K562 (cell line): Measurements from ENCODE around the gene GNAL.

Source experiments
- BMI1 ChIP-seq: fragments of 150-350 bp; IDR thresholded peaks from 2 replicates; pipeline ENCODE4 v1.6.1; 2014; ENCODE audit warnings: low read length
- ELF4 ChIP-seq: fragments of 450-650 bp; formaldehyde crosslinking; IDR thresholded peaks from 2 replicates; pipeline ENCODE4 v1.4.0; 2022; ENCODE audit warnings: missing genetic modification characterization
- HCFC1 ChIP-seq: IDR thresholded peaks from 2 replicates; pipeline ENCODE4 v1.6.1; 2012; ENCODE audit warnings: low read depth, low read length, improper control_type of control experiment
- KLF6 ChIP-seq: fragments of 250-450 bp; sonication (Bioruptor Pico); IDR thresholded peaks from 2 replicates; pipeline ENCODE4 v1.4.0; 2020; ENCODE audit warnings: mild to moderate bottlenecking, moderate library complexity, borderline replicate concordance
- LARP7 ChIP-seq: fragments of 450-650 bp; IDR thresholded peaks from 2 replicates; pipeline ENCODE4 v1.6.1; 2016
- SRF ChIP-seq, 2 experiments: fragments of 250-450, 450-650 bp in 1 of 2; sonication (Bioruptor Pico) in 1 of 2; sonication (generic) in 1 of 2; formaldehyde crosslinking; IDR thresholded peaks; 2 replicates each; pipeline versions ENCODE4 v1.5.0 to v1.5.1; 2020 to 2022; ENCODE audit warnings: mild to moderate bottlenecking in 1 of 2, missing genetic modification reagents in 1 of 2
- ZNF124 ChIP-seq: sonication (generic); formaldehyde crosslinking; IDR thresholded peaks from 2 replicates; pipeline ENCODE4 v1.8.1; 2022; ENCODE audit warnings: missing genetic modification reagents
- ZZZ3 ChIP-seq: fragments of 450-650 bp; IDR thresholded peaks from 2 replicates; pipeline ENCODE4 v1.6.1; 2016; ENCODE audit warnings: antibody characterized with exemption, mild to moderate bottlenecking, moderate library complexity
- TF ChIP-seq, protein P1 (sequence below), 3 experiments: IDR thresholded peaks in 2 of 3; conservative IDR thresholded peaks in 1 of 3; 2 replicates each; pipeline ENCODE4 v1.5.1; 2011 to 2012; ENCODE audit warnings: low read length in 3 of 3, mild to moderate bottlenecking in 3 of 3, control low read depth in 2 of 3, improper control_type of control experiment in 1 of 3, inconsistent platforms in 1 of 3, low read depth in 1 of 3, mixed read lengths in 1 of 3, moderate library complexity in 1 of 3; ENCODE audit not compliant: insufficient read depth in 2 of 3

DNA sequence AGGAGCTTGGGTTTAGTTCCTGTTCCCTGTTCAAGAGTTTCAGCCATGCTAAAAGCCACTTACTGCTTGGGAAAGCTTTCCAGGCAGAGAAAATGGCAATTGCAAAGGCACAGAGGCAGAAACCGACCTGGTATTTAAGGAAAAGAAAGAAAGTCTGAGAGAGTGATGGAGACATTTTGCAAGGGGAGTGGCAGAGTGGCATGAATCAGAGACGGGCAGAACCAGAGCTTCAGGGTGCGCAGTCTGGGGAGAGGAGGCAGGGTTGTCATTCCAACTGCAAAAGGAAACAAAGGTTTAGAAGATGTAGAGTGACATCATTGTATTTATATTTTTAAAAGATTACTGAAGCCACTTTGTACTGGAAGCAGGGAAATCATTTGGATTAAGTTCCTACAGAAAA, 14.9 kb upstream of the GNAL start:
- TF ChIP-seq, protein P1, sequence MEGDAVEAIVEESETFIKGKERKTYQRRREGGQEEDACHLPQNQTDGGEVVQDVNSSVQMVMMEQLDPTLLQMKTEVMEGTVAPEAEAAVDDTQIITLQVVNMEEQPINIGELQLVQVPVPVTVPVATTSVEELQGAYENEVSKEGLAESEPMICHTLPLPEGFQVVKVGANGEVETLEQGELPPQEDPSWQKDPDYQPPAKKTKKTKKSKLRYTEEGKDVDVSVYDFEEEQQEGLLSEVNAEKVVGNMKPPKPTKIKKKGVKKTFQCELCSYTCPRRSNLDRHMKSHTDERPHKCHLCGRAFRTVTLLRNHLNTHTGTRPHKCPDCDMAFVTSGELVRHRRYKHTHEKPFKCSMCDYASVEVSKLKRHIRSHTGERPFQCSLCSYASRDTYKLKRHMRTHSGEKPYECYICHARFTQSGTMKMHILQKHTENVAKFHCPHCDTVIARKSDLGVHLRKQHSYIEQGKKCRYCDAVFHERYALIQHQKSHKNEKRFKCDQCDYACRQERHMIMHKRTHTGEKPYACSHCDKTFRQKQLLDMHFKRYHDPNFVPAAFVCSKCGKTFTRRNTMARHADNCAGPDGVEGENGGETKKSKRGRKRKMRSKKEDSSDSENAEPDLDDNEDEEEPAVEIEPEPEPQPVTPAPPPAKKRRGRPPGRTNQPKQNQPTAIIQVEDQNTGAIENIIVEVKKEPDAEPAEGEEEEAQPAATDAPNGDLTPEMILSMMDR (IDR thresholded peaks at IDR 0.05 in 2 of 3, conservative IDR thresholded peaks at IDR 0.05 in 1 of 3; ENCODE audit: insufficient read depth in 2 of 3, low read depth in 1 of 3, low read length in 3 of 3) = no peak
- no peak for TF ChIP-seq ELF4 (CRISPR knock-in tag)
- no peak for TF ChIP-seq LARP7
- TF ChIP-seq KLF6 (CRISPR knock-in tag) = no peak
- TF ChIP-seq ZZZ3 = no peak
- no peak for TF ChIP-seq ZNF124 (CRISPR knock-in tag)
- TF ChIP-seq BMI1 = no peak
- no peak for TF ChIP-seq SRF (CRISPR knock-in tag; IDR thresholded peaks at IDR 0.05)
- no peak for TF ChIP-seq HCFC1
